Muscle layer of colon (tissue), 2 donors: ENCODE data around the gene MYO18B.

Source experiments
- H3K27ac ChIP-seq: one replicate; pipeline ENCODE4 v1.7.0; 2013; ENCODE audit warnings: low read depth, mild to moderate bottlenecking, low read length, moderate library complexity
- H3K27me3 ChIP-seq, 2 donors: one replicate each; pipeline ENCODE4 v1.7.0; 2013; ENCODE audit warnings: low read length in 2 of 2, mild to moderate bottlenecking in 2 of 2; ENCODE audit not compliant: insufficient read depth in 2 of 2, control insufficient read depth in 1 of 2
- H3K36me3 ChIP-seq: one replicate; pipeline ENCODE4 v1.7.0; 2013; ENCODE audit warnings: mild to moderate bottlenecking, low read length; ENCODE audit not compliant: insufficient read depth
- H3K4me1 ChIP-seq: one replicate; pipeline ENCODE4 v1.7.0; 2013; ENCODE audit warnings: mild to moderate bottlenecking, low read length; ENCODE audit not compliant: insufficient read depth
- H3K4me3 ChIP-seq, 2 donors: one replicate each; pipeline ENCODE4 v1.7.0; 2013; ENCODE audit warnings: low read length in 2 of 2, low read depth in 1 of 2, mild to moderate bottlenecking in 1 of 2, moderate library complexity in 1 of 2
- H3K9ac ChIP-seq: one replicate; pipeline ENCODE4 v1.7.0; 2013; ENCODE audit warnings: low read length
- H3K9me3 ChIP-seq: one replicate; pipeline ENCODE4 v1.7.0; 2013; ENCODE audit warnings: mild to moderate bottlenecking, low read length
- donor health status: abdominal sarcoma.
- donor health status: Adenocarcinoma of cecum.

MYO18B gene

DNA sequence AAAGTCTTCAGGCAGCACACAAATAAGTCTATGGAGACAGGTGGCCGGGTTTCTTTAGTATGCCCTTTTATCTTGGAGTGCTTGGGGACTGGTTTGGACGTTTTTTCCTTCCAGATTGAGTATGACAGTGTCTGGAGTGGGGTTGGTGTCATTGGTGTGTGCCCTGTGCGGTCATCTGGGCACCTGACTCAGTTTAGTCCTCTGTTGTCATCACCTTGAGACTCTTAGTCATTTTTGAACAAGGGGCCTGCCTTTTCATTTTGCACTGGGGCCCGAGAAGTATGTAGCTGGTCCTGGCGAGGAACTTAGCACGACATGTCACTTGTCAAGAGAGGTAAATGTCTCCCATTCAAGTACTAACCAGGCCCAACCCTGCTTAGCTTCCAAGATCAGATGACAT lies 27.2 kb upstream of the MYO18B start:
- no peaks in the 10 kb centered on the region for H3K4me1 ChIP-seq
- peaks cover 25% of the 10 kb centered on the region for H3K36me3 ChIP-seq
- H3K9ac ChIP-seq: no peak overlapping the region
- no peak overlapping the region for H3K4me3 ChIP-seq
- H3K27me3 ChIP-seq: no peaks in the 10 kb centered on the region
- H3K9me3 ChIP-seq: no peaks in the 10 kb centered on the region
- H3K27ac ChIP-seq: no peak overlapping the region

DNA sequence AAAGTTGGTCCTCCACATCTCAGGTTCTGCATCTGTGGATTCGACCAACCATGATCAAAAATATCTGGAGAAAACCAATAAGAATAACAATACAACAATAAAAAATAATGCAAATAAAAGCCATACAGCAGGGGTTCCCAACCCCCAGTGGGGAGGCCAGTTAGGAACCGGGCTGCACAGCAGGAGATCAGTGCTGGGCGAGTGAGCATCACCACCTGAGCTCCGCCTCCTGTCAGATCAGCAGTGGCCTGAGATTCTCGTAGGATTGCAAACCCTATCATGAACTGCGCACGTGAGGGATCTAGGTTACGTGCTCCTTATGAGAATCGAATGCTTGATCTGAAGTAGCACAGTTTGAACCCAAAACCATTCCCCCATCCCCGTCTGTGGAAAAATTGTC lies 25.4 kb upstream of the MYO18B start:
- no peaks in the 10 kb centered on the region for H3K4me1 ChIP-seq
- no peak overlapping the region for H3K9ac ChIP-seq
- peaks cover 11% of the 10 kb centered on the region for H3K36me3 ChIP-seq
- H3K27me3 ChIP-seq: no peaks in the 10 kb centered on the region
- H3K27ac ChIP-seq: no peak overlapping the region
- H3K9me3 ChIP-seq: no peaks in the 10 kb centered on the region
- no peak overlapping the region for H3K4me3 ChIP-seq

- H3K27me3 ChIP-seq: no peaks in the 10 kb centered on the region
- H3K9me3 ChIP-seq: no peaks in the 10 kb centered on the region
- H3K9ac ChIP-seq: no peak overlapping the region
- H3K4me3 ChIP-seq: no peak overlapping the region
- H3K27ac ChIP-seq: no peak overlapping the region
- peaks cover 7% of the 10 kb centered on the region for H3K36me3 ChIP-seq
- H3K4me1 ChIP-seq: no peaks in the 10 kb centered on the region
Measured at GRCh38 chr22:25718135-25718840, 23.7 kb upstream of the MYO18B start.

DNA sequence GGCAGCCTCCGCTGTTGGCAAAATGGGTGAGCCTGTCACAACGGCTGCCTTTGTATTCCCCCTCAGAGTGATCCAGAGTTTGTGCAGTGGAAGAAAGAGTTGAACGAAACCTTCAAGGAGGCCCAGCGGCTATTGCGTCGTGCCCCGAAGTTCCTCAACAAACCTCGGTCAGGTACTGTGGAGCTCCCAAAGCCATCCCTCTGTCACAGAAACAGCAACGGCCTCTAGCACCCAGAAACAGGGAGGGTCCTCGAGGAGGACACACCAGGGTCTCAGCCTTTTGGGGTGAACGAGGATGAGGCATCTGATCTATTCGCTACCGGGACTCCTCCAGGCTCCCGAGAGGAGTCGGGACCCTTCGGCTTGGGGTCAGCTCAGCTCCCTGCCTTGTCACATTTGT lies 19.8 kb upstream of the MYO18B start:
- Histone ChIP-seq H3K9ac (no peak overlapping the region), H3K4me3 (no peak overlapping the region), H3K9me3 (no peaks in the 10 kb centered on the region), H3K27ac (no peak overlapping the region), H3K4me1 (no peaks in the 10 kb centered on the region), H3K36me3 (peaks cover 3% of the 10 kb centered on the region), H3K27me3 (no peaks in the 10 kb centered on the region)

DNA sequence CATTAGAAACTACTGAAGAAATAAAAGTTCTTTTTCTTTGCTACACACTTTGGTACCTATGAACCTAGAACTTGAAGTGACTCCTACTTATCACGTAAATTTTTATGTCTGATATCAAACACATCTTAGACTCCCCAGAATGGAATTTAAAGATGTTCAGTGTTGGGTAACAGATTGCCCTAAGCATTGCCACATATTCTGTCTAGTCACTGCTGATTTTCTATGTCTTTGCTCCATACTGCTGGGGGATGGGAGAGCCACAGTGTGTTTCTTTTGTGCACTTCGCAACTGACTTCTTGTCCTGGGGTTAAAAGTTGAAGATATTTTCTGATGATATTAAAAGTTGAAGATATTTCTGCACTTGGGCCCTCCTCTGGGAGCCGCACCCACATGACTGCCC lies 19.4 kb upstream of the MYO18B start:
- no peaks in the 10 kb centered on the region for H3K4me1 ChIP-seq
- no peak overlapping the region for H3K9ac ChIP-seq
- H3K9me3 ChIP-seq: no peaks in the 10 kb centered on the region
- no peak overlapping the region for H3K4me3 ChIP-seq
- H3K27me3 ChIP-seq: no peaks in the 10 kb centered on the region
- no peaks in the 10 kb centered on the region for H3K36me3 ChIP-seq
- H3K27ac ChIP-seq: no peak overlapping the region

DNA sequence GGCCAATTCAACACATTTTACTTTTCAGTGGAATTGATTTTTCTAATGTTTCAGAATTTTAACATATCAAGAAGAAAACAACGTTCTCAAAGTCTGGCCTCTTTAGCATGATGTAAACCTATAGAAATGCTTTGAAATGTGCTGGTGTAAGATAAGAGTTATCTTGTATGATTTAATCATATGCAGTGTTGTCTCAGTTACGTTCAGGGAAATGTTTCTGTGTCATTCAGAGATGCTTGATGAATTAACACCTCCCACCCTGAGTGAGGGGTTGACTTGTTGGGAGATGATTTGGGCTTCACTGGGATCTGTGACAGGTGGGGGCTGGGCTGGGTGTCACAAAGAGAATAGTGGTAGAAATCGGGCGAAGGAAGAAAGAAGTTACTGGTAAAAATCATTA lies 15.7 kb upstream of the MYO18B start:
- H3K9me3 ChIP-seq: no peaks in the 10 kb centered on the region
- no peak overlapping the region for H3K9ac ChIP-seq
- H3K4me3 ChIP-seq: no peak overlapping the region
- H3K4me1 ChIP-seq: no peaks in the 10 kb centered on the region
- no peak overlapping the region for H3K27ac ChIP-seq
- H3K27me3 ChIP-seq: no peaks in the 10 kb centered on the region
- no peaks in the 10 kb centered on the region for H3K36me3 ChIP-seq

DNA sequence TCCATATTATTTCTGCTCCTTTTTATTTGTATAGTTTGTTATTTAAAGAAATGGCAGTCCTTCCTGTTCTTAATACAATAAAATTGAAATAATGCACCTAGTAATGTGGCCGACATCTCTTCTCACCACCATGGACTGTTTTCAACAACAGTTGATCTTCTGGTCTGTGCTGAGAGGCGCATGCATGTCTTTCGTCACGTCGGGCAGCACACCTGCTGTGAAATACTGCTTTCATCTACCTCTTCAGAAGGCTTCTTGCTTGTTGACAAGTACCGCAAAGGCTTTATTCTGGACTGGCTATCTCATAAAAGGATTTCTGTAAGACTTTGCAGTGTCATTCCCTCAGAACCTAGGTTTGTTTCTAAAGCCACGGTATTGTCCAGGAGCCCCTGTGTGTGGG lies 13.9 kb upstream of the MYO18B start:
- Histone ChIP-seq H3K36me3 (no peaks in the 10 kb centered on the region), H3K9ac (no peak overlapping the region), H3K4me3 (no peak overlapping the region), H3K9me3 (no peaks in the 10 kb centered on the region), H3K4me1 (no peaks in the 10 kb centered on the region), H3K27ac (no peak overlapping the region), H3K27me3 (no peaks in the 10 kb centered on the region)

GRCh38 chr22:25729016-25729995 lies 12.7 kb upstream of the MYO18B start:
- Histone ChIP-seq H3K27me3 (no peaks in the 10 kb centered on the region), H3K9me3 (no peaks in the 10 kb centered on the region), H3K36me3 (no peaks in the 10 kb centered on the region), H3K4me3 (no peak overlapping the region), H3K4me1 (no peaks in the 10 kb centered on the region), H3K9ac (no peak overlapping the region), H3K27ac (no peak overlapping the region)

- no peaks in the 10 kb centered on the region for H3K9me3 ChIP-seq
- H3K27ac ChIP-seq: no peak overlapping the region
- no peak overlapping the region for H3K4me3 ChIP-seq
- H3K9ac ChIP-seq: no peak overlapping the region
- H3K4me1 ChIP-seq: no peaks in the 10 kb centered on the region
- H3K36me3 ChIP-seq: no peaks in the 10 kb centered on the region
- no peaks in the 10 kb centered on the region for H3K27me3 ChIP-seq
Measured at GRCh38 chr22:25735650-25736049, 6.3 kb upstream of the MYO18B start.

- Histone ChIP-seq H3K36me3 (no peaks in the 10 kb centered on the region), H3K9ac (no peak overlapping the region), H3K4me1 (no peaks in the 10 kb centered on the region), H3K27me3 (no peaks in the 10 kb centered on the region), H3K4me3 (no peak overlapping the region), H3K27ac (no peak overlapping the region), H3K9me3 (no peaks in the 10 kb centered on the region)
Measured at GRCh38 chr22:25736378-25737011, 5.5 kb upstream of the MYO18B start.

GRCh38 chr22:25739659-25740344 lies 2.2 kb upstream of the MYO18B start:
- H3K4me1 ChIP-seq: no peaks in the 10 kb centered on the region
- no peak overlapping the region for H3K4me3 ChIP-seq
- H3K27me3 ChIP-seq: peaks cover 0 to 8% of the 10 kb centered on the region in 2 donors
- H3K27ac ChIP-seq: no peak overlapping the region
- H3K9ac ChIP-seq: no peak overlapping the region
- no peaks in the 10 kb centered on the region for H3K36me3 ChIP-seq
- no peaks in the 10 kb centered on the region for H3K9me3 ChIP-seq
